HG03469 (cell line): Measurements from ENCODE around the gene MYL11.
"Not testable (repeated sequence)": the region's sequence is repeated elsewhere in the genome, so short reads cannot be mapped to it uniquely, and the experiment has no call there.

Source experiments
- ATAC-seq: cut with Tn5 transposase; IDR thresholded peaks from one replicate; pipeline ENCODE4 v1.9.1; 2021; ENCODE audit warnings: mild to moderate bottlenecking, moderate library complexity, moderate number of reproducible peaks; ENCODE audit not compliant: unreplicated experiment

Gene MYL11

GRCh38 chr16:30374538-30374937 is at the start of gene MYL11:
Gene MYL11, plus strand, starts transcription at chr16:30374802. Its CDS starts 56 bp downstream, at chr16:30374858.
- ATAC-seq, result no peak

GRCh38 chr16:30334473-30334989 is 40.1 kb upstream of the MYL11 start:
- ATAC-seq, result peak; percentile 65

- peak; percentile 54 for ATAC-seq
Observed at GRCh38 chr16:30335028-30335597, 39.5 kb upstream of the MYL11 start.

- no peak for ATAC-seq
Observed at GRCh38 chr16:30335598-30336474, 38.8 kb upstream of the MYL11 start.

GRCh38 chr16:30337964-30338357 is 36.6 kb upstream of the MYL11 start:
- ATAC-seq, result not testable (repeated sequence)

- not testable (repeated sequence) for ATAC-seq
Observed at GRCh38 chr16:30338715-30339114, 35.9 kb upstream of the MYL11 start.

GRCh38 chr16:30340621-30341020 is 34.0 kb upstream of the MYL11 start:
- no peak for ATAC-seq

- ATAC-seq, result not testable (repeated sequence)
Observed at GRCh38 chr16:30341971-30342370, 32.6 kb upstream of the MYL11 start.

GRCh38 chr16:30342751-30343490 is 31.7 kb upstream of the MYL11 start:
- no peak for ATAC-seq

GRCh38 chr16:30343491-30343820 is 31.1 kb upstream of the MYL11 start:
- ATAC-seq, result not testable (repeated sequence)

GRCh38 chr16:30346286-30346685 is 28.3 kb upstream of the MYL11 start:
- ATAC-seq, result no peak

GRCh38 chr16:30348113-30348512 is 26.5 kb upstream of the MYL11 start:
- ATAC-seq, result no peak

- no peak for ATAC-seq
Observed at GRCh38 chr16:30348929-30349328, 25.7 kb upstream of the MYL11 start.

GRCh38 chr16:30349675-30350074 is 24.9 kb upstream of the MYL11 start:
- ATAC-seq, result no peak

GRCh38 chr16:30350134-30350871 is 24.3 kb upstream of the MYL11 start:
- ATAC-seq, result peak; percentile 39

- ATAC-seq, result no peak
Observed at GRCh38 chr16:30351001-30351441, 23.6 kb upstream of the MYL11 start.

- ATAC-seq, result no peak
Observed at GRCh38 chr16:30351586-30352419, 22.8 kb upstream of the MYL11 start.

GRCh38 chr16:30352488-30353401 is 21.9 kb upstream of the MYL11 start:
- ATAC-seq, result no peak
